ENCODE results near the gene LPP.

The LPP gene

GRCh38 chr3:188685789-188686188 is 531.8 kb downstream of the LPP start:
- no peaks in the 10 kb centered on the region for H3K27me3 ChIP-seq (ENCODE audit: insufficient read depth, poor library complexity, severe bottlenecking)
- no peak overlapping the region for H3K27ac ChIP-seq (replicated peaks)
- TF ChIP-seq SPI1 (IDR thresholded peaks at IDR 0.05; ENCODE audit: borderline replicate concordance, low read depth) (no peak), POLR2AphosphoS5 (IDR thresholded peaks at IDR 0.05; ENCODE audit: low read depth) (no peak), GABPA (IDR thresholded peaks at IDR 0.05; ENCODE audit: low read depth) (no peak), CTCF (IDR thresholded peaks at IDR 0.05; ENCODE audit: insufficient read depth, low read length) (no peak)
- TF ChIP-seq, protein P1, sequence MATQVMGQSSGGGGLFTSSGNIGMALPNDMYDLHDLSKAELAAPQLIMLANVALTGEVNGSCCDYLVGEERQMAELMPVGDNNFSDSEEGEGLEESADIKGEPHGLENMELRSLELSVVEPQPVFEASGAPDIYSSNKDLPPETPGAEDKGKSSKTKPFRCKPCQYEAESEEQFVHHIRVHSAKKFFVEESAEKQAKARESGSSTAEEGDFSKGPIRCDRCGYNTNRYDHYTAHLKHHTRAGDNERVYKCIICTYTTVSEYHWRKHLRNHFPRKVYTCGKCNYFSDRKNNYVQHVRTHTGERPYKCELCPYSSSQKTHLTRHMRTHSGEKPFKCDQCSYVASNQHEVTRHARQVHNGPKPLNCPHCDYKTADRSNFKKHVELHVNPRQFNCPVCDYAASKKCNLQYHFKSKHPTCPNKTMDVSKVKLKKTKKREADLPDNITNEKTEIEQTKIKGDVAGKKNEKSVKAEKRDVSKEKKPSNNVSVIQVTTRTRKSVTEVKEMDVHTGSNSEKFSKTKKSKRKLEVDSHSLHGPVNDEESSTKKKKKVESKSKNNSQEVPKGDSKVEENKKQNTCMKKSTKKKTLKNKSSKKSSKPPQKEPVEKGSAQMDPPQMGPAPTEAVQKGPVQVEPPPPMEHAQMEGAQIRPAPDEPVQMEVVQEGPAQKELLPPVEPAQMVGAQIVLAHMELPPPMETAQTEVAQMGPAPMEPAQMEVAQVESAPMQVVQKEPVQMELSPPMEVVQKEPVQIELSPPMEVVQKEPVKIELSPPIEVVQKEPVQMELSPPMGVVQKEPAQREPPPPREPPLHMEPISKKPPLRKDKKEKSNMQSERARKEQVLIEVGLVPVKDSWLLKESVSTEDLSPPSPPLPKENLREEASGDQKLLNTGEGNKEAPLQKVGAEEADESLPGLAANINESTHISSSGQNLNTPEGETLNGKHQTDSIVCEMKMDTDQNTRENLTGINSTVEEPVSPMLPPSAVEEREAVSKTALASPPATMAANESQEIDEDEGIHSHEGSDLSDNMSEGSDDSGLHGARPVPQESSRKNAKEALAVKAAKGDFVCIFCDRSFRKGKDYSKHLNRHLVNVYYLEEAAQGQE (IDR thresholded peaks at IDR 0.05; ENCODE audit: insufficient replicate concordance, low read depth): no peak
- no peak for DNase-seq (ENCODE audit: low read depth in 1 of 2, low spot score in 1 of 2)
- no peak overlapping the region for H3K4me3 ChIP-seq (replicated peaks; ENCODE audit: insufficient read depth, low read length)

- Histone ChIP-seq H3K27ac (replicated peaks) (no peak overlapping the region), H3K4me3 (replicated peaks; ENCODE audit: insufficient read depth, low read length) (no peak overlapping the region), H3K27me3 (ENCODE audit: insufficient read depth, poor library complexity, severe bottlenecking) (no peaks in the 10 kb centered on the region)
- DNase-seq (ENCODE audit: low read depth in 1 of 2, low spot score in 1 of 2): peak in 1 of 2 experiments; percentile 17
- TF ChIP-seq SPI1 (IDR thresholded peaks at IDR 0.05; ENCODE audit: borderline replicate concordance, low read depth) (no peak), POLR2AphosphoS5 (IDR thresholded peaks at IDR 0.05; ENCODE audit: low read depth) (no peak), GABPA (IDR thresholded peaks at IDR 0.05; ENCODE audit: low read depth) (no peak), CTCF (IDR thresholded peaks at IDR 0.05; ENCODE audit: insufficient read depth, low read length) (no peak)
- TF ChIP-seq, protein P1 (IDR thresholded peaks at IDR 0.05; ENCODE audit: insufficient replicate concordance, low read depth): no peak
Observed at GRCh38 chr3:188686324-188686723, 532.4 kb downstream of the LPP start.

GRCh38 chr3:188687389-188687788 is 533.4 kb downstream of the LPP start:
- no peak overlapping the region for H3K4me3 ChIP-seq (replicated peaks; ENCODE audit: insufficient read depth, low read length)
- TF ChIP-seq, protein P1 (IDR thresholded peaks at IDR 0.05; ENCODE audit: insufficient replicate concordance, low read depth): no peak
- TF ChIP-seq GABPA (IDR thresholded peaks at IDR 0.05; ENCODE audit: low read depth) (no peak), POLR2AphosphoS5 (IDR thresholded peaks at IDR 0.05; ENCODE audit: low read depth) (no peak), CTCF (IDR thresholded peaks at IDR 0.05; ENCODE audit: insufficient read depth, low read length) (no peak), SPI1 (IDR thresholded peaks at IDR 0.05; ENCODE audit: borderline replicate concordance, low read depth) (no peak)
- DNase-seq (ENCODE audit: low read depth in 1 of 2, low spot score in 1 of 2): peak in 1 of 2 experiments; percentile 29
- H3K27ac ChIP-seq (replicated peaks): no peak overlapping the region
- no peaks in the 10 kb centered on the region for H3K27me3 ChIP-seq (ENCODE audit: insufficient read depth, poor library complexity, severe bottlenecking)
